OCI-LY3 (cell line): ENCODE measurements around the gene PCBP3.

Experiments used
- EZH2phosphoT487 ChIP-seq: fragments of 200-600 bp; shearing (Covaris generic); IDR thresholded peaks from 2 replicates; pipeline ENCODE4 v1.6.1; 2018; ENCODE audit warnings: antibody characterized with exemption, mixed run types, low read depth
- TF ChIP-seq, protein P1 (sequence below): fragments of 200-600, 300-600 bp; sonication (generic); IDR thresholded peaks from 2 replicates; pipeline ENCODE4 v1.5.1; 2014; ENCODE audit warnings: antibody characterized with exemption, low read length, low read depth

DNA sequence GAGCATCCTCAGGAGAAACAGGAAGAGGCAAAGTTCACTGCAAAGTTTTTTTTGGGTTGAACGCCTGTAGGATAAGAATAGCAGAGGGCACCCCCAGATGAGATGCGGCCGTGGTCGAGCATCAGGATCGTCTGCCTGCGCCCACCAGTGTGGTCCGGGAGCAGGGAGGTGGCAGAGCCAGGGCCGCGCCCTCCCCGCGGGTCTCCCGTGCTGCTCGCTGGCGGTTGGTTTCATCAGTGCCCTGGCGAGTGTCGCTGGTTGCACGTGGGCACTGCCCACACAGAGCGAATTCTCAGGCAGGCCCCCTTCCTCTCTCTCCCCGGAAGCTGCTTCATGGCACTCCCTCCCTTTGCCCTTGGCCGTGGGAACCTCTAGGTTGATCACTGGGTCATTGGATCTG lies 120.0 kb downstream of the PCBP3 start:
- TF ChIP-seq, protein P1, sequence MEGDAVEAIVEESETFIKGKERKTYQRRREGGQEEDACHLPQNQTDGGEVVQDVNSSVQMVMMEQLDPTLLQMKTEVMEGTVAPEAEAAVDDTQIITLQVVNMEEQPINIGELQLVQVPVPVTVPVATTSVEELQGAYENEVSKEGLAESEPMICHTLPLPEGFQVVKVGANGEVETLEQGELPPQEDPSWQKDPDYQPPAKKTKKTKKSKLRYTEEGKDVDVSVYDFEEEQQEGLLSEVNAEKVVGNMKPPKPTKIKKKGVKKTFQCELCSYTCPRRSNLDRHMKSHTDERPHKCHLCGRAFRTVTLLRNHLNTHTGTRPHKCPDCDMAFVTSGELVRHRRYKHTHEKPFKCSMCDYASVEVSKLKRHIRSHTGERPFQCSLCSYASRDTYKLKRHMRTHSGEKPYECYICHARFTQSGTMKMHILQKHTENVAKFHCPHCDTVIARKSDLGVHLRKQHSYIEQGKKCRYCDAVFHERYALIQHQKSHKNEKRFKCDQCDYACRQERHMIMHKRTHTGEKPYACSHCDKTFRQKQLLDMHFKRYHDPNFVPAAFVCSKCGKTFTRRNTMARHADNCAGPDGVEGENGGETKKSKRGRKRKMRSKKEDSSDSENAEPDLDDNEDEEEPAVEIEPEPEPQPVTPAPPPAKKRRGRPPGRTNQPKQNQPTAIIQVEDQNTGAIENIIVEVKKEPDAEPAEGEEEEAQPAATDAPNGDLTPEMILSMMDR, result no peak
- no peak for TF ChIP-seq EZH2phosphoT487
